GM19438 (cell line): ENCODE results near the gene BACH2.

ENCODE experiments used
- ATAC-seq: cut with Tn5 transposase; IDR thresholded peaks from one replicate; pipeline ENCODE4 v1.9.1; 2021; ENCODE audit warnings: low read depth; ENCODE audit not compliant: unreplicated experiment

The BACH2 gene

DNA sequence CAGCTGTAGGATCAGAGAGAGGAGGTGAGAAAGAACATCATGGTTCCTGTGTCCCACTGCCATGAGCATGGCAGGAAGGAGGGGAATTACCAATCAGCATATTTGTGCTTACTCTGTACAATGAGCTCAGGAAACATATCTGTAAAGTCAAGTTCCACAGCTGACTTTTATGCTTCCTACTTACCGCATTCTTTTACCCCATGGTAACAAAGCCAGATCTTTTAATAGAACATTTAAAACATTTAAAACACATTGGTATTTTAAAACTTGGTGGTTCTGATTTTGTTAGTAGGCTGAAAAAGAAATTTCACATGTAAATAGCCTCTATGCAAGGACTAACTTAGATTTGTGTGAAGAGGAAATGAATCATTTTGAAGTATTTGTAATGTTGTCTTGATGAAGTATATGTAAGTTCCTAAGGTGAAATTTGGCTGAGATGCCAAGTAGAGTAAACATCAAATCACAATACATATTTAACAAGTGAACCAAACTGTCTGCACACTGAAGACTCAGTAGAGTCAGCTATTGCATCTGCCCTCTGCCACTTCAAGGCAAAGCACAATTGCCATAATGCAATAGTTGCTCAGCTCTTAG is 287.6 kb downstream of the BACH2 start:
- no peak for ATAC-seq

GRCh38 chr6:90008189-90008907 is 288.3 kb downstream of the BACH2 start:
- ATAC-seq: no peak

DNA sequence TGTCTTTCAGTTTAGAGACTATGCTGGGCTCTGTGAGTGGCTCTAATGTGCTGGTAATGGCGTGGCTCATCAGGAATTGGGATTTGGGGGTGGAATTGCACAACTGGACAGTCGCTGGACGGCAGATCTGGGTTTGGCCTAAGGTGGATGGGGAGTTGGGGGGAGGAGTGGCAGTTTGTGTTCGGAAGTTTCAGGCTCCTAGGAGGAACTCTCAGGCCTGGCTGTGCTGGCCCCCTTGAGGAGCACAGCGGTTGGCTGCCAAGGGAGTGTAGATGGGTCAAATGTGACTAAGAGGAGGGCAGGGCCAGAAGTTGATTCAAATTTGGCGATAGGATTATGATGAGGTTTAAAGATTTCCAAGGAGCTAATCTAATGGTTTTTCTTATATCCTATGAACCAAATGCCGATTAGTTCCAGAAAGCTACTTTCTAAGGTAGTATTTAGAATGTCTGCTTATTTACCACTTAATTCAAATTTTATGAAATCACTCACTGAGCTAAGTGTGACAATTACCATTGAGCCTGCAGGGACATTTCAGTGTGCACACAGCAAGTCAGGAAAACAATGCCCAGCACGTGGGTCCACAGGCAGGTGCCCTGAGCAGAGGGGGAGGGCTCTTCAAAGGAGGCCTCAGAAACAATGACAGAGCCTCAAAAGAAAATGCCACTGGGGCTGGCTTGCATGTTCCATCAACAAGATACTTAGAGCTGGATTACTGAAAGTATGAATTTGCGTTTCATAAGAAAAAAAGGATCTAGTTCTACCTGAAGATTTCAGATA is 291.4 kb downstream of the BACH2 start:
- no peak for ATAC-seq

- no peak for ATAC-seq
Measured at GRCh38 chr6:90004511-90004910, 292.1 kb downstream of the BACH2 start.

- ATAC-seq: no peak
Measured at GRCh38 chr6:90003941-90004340, 292.7 kb downstream of the BACH2 start.

DNA sequence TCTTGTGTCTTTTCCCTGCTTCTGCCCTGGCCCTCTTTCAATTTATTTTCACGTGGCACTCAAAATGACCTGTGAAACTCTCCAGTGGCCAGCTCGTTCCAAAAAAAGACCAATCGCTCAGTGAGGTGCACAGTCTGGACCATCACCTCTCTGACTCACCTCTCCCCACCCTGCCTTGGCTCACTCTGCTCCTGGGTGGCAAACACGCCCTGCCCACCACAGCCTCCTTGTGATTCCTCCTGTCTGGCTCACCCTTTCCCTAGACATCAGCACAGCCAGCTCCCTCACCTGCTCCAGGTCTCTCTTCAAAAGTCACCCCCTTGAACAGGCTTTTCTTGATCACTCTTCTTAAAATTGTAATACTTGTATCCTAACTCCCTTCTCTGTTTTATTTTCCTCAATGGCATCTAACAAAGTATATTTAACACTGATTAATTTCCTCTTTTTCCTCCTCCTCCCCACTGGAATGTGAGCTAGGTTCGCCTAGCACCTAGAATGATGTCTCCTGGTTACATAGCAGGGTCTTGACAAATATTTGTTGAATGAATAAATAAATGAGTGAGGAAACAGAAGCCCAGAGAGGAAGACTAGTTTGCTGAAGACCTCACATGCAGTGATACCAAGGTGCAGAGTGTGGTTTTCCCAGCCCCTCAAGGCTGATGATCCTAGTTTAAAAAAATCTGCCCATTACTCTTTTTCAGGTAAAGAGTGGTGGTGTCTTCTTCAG is 293.4 kb downstream of the BACH2 start:
- ATAC-seq: no peak

DNA sequence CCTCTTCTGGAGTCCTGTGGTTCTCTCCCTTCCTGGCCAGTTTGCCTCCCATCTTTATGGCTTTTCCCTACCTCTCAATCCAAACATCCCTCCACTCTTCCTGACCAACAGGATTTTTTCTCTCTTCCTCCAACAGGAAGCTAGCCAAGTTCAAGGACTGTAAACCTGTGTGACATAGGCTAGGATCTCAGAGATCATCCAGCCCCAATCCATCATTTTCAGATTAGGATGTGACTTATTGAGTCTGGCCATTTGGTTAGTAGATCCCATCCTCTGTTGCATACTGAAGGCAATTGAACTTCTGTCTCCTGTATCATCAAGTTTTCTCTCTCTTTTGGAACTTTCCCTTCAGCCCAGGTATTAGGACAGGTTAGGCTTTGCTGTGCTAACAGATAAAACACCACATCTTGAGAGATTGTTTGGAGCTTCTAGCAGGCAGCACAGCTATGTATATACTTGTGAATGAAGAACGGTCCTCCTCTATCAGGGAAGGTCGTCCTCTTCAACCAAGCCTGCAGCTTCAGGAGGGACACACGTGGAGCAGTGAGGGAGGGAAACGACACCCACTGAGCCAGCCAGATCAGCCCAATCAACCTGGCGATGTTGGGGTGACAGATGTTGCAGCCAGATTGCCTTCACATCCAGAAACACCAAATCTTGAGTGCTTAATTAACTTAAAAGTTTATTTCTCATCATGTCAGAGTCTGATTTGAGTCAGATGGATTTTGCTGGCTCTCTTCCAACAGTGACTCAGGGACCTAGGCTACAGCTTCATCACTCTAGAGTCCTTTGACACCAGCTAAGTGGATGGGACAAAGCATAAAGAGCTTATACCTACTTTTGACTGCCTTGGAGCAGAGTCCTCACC is 295.5 kb downstream of the BACH2 start:
- no peak for ATAC-seq

GRCh38 chr6:89999945-90000825 is 296.5 kb downstream of the BACH2 start:
- no peak for ATAC-seq

GRCh38 chr6:89999154-89999553 is 297.5 kb downstream of the BACH2 start:
- ATAC-seq: no peak

DNA sequence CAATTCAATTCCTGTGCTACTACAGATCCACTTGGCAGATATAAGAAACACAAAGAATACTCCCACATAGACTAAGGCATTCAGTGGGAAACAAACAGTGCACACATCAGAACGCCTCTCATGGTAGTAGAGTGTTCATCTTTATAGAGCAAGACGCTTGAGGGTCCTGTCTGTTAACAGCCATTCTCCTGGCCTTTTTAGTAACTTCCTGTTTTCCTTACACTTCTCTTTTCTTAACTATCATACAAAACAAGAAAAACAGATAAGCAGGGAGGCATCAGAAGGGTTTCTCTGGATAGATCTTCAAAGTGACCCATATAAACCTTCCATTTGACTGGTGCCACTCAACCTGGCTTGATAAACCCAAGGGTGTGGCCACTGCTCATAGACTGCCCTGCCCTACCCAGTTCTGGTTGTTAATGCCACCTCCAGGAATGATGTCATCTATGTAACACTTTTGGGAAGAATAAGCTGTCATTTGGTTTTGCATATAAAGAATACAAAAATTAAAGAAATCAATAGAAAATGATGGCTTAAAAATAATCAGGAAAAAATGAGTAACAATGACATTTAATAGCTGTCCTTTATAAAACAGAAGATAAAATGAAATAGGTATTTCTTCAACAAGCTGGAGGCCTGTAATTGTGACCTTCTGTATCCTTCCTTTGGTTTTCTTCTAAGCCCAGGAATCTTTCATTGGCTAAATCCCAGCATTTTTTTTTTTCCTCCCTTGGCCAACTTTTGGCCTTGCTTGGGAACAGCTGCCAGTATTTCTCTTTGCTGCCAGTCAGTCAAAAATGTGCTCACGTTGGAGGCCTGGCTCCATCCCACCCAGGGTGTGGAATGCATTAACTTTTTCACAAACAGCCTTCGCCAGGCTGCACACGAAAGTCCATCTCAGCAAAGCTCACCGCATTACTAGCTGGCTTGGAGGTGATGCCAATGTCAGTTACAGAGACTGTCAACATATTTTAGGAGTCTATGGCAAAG is 298.9 kb downstream of the BACH2 start:
- ATAC-seq: no peak

- no peak for ATAC-seq
Measured at GRCh38 chr6:89993411-89993810, 303.2 kb downstream of the BACH2 start.

DNA sequence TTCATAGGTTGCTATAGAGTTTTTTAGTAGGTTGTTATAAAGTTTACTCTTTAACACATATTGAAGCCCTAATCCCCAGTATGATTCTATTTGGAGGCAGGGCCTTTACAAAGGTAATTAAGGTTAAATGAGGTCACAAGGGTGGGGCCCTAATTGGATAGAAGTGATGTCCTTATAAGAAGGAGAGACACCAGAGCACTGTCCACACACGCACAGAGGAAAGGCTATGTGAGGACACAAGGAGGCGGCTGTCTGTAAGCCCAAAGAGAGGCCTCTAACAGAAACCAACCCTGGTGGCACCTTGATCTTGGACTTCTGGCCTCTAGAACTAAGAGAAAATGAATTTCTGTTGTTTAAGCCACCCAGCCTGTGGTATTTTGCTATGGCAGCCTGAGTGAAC is 303.8 kb downstream of the BACH2 start:
- ATAC-seq: no peak

GRCh38 chr6:89989742-89990141 is 306.9 kb downstream of the BACH2 start:
- no peak for ATAC-seq

DNA sequence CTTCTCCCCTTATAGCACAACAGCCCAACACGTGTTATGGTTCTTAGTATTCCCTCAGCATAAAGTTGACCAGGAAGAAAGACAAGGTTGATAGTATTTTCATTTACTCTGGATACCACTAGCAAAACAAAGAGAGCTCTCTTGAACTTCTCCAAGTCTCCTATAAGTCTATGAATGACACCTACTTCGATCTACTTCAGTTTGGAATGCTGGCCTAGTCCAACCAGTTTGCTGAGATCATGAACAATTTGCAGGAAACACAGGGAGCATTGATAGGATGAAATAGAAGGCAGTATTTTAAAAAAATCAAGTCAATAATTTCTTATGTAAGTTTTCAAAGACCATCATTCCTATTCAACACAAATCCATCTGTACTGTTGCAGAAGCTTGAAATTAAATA is 308.8 kb downstream of the BACH2 start:
- ATAC-seq: no peak

DNA sequence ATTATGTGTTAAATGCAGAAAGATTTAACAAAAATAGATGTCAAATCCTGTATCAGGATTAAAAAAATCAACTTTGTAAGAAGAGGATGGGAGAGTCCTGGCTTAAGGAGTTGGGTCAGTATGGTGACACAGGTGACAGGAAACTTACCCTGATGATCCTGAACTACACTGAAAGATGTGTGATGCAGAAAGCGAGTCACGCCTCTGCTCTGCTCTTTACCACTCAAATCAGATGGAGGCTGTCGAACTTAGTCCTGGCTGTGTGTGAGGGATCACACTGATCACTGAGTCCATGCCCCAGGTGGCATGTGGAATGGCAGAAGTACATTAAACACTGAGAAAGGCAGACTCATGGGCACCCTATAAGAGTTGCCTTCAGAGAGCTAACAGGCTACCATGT is 309.5 kb downstream of the BACH2 start:
- no peak for ATAC-seq

- no peak for ATAC-seq
Measured at GRCh38 chr6:89986650-89987074, 310.0 kb downstream of the BACH2 start.

- ATAC-seq: no peak
Measured at GRCh38 chr6:89985751-89986493, 310.7 kb downstream of the BACH2 start.
